WTC11 (cell line): ENCODE data around the gene ZNF555. TPM values are rescaled to one million over a fixed set of nuclear protein-coding genes. Genes with fewer than 3 reads are reported as not detected.

Source experiments
- ATAC-seq: fragments of 200-7000 bp; cut with Tn5 transposase; 2 replicates; pipeline ENCODE4 v1.10.0; 2021; ENCODE audit warnings: mild to moderate bottlenecking, moderate library complexity
- CTCF ChIA-PET: fragments of 300-600 bp; sonication (Branson Sonifier 250); formaldehyde crosslinking; loops from one replicate; lab custom pipeline; 2021; ENCODE audit warnings: antibody characterized with exemption; lab: Charles Lee
- POLR2A ChIA-PET: fragments of 350-600 bp; sonication (Branson Sonifier 250); formaldehyde crosslinking; loops from one replicate; lab custom pipeline; 2021; ENCODE audit warnings: antibody characterized with exemption; lab: Charles Lee
- DNase-seq: peaks from one replicate; pipeline ENCODE4 v3.0.0; 2021; ENCODE audit warnings: low spot score
- H3K27ac Mint-ChIP-seq: 2 replicates; pipeline ENCODE4 v1.8.0; 2021; ENCODE audit warnings: mixed read lengths
- H3K27me3 Mint-ChIP-seq: 2 replicates; pipeline ENCODE4 v1.8.0; 2021; ENCODE audit warnings: low read depth, mild to moderate bottlenecking, moderate library complexity, mixed read lengths
- H3K36me3 Mint-ChIP-seq: 2 replicates; pipeline ENCODE4 v1.8.0; 2021; ENCODE audit warnings: mixed read lengths
- H3K4me1 Mint-ChIP-seq: 2 replicates; pipeline ENCODE4 v1.8.0; 2022; ENCODE audit warnings: mixed read lengths
- H3K4me3 Mint-ChIP-seq: 2 replicates; pipeline ENCODE4 v1.8.0; 2021; ENCODE audit warnings: mild to moderate bottlenecking, moderate library complexity, mixed read lengths
- H3K9me3 Mint-ChIP-seq: 2 replicates; pipeline ENCODE4 v1.8.0; 2021; ENCODE audit warnings: mixed read lengths
- ATF2 ChIP-seq: sonication (generic); formaldehyde crosslinking; IDR thresholded peaks from 2 replicates; pipeline ENCODE4 v1.8.1; 2022; ENCODE audit warnings: low read depth, missing genetic modification reagents, borderline replicate concordance
- ATF6 ChIP-seq: sonication (generic); formaldehyde crosslinking; IDR thresholded peaks from 2 replicates; pipeline ENCODE4 v1.8.1; 2023; ENCODE audit warnings: mild to moderate bottlenecking, missing genetic modification reagents
- JUN ChIP-seq: sonication (generic); formaldehyde crosslinking; IDR thresholded peaks from 2 replicates; pipeline ENCODE4 v1.8.0; 2023; ENCODE audit warnings: mild to moderate bottlenecking, missing genetic modification reagents
- MXD4 ChIP-seq: fragments of 250-450 bp; sonication (Bioruptor Pico); IDR thresholded peaks from 2 replicates; pipeline ENCODE4 v1.8.0; 2021; ENCODE audit warnings: mild to moderate bottlenecking, moderate library complexity, borderline replicate concordance
- NR1H2 ChIP-seq: sonication (generic); formaldehyde crosslinking; IDR thresholded peaks from 2 replicates; pipeline ENCODE4 v1.9.0; 2021; ENCODE audit warnings: mild to moderate bottlenecking, moderate library complexity, missing genetic modification reagents
- OVOL2 ChIP-seq: fragments of 250-450 bp; sonication (Bioruptor Pico); IDR thresholded peaks from 2 replicates; pipeline ENCODE4 v1.9.0; 2021; ENCODE audit warnings: mild to moderate bottlenecking, borderline replicate concordance
- RELA ChIP-seq: sonication (generic); formaldehyde crosslinking; IDR thresholded peaks from 2 replicates; pipeline ENCODE4 v1.8.1; 2022; ENCODE audit warnings: missing genetic modification reagents, mild to moderate bottlenecking, borderline replicate concordance
- STAT6 ChIP-seq: sonication (generic); formaldehyde crosslinking; conservative IDR thresholded peaks from 2 replicates; pipeline ENCODE4 v1.8.1; 2023; ENCODE audit warnings: mild to moderate bottlenecking, low read depth, missing genetic modification reagents, moderate library complexity
- USF2 ChIP-seq: sonication (generic); formaldehyde crosslinking; IDR thresholded peaks from 2 replicates; pipeline ENCODE4 v1.8.1; 2023; ENCODE audit warnings: mild to moderate bottlenecking, missing genetic modification reagents, moderate library complexity
- ZNF138 ChIP-seq: sonication (generic); formaldehyde crosslinking; conservative IDR thresholded peaks from 2 replicates; pipeline ENCODE4 v1.8.1; 2022; ENCODE audit warnings: mild to moderate bottlenecking, moderate library complexity, missing genetic modification reagents
- ZNF263 ChIP-seq: sonication (generic); formaldehyde crosslinking; IDR thresholded peaks from 2 replicates; pipeline ENCODE4 v1.8.1; 2022; ENCODE audit warnings: low read depth, mild to moderate bottlenecking, moderate library complexity, missing genetic modification reagents
- ZNF416 ChIP-seq: fragments of 250-450 bp; sonication (Bioruptor Pico); IDR thresholded peaks from 2 replicates; pipeline ENCODE4 v1.9.0; 2021; ENCODE audit warnings: mild to moderate bottlenecking, inconsistent platforms
- ZNF423 ChIP-seq: fragments of 250-450 bp; sonication (Bioruptor Pico); IDR thresholded peaks from 2 replicates; pipeline ENCODE4 v2.1.2; 2022; ENCODE audit warnings: mild to moderate bottlenecking, moderate library complexity
- total RNA-seq: library from RNA; stranded (reverse); gene quantifications from 3 replicates; pipeline ENCODE4 v1.2.3, GENCODE V29; 2021
- TF ChIP-seq, protein P1 (sequence below): sonication (generic); formaldehyde crosslinking; IDR thresholded peaks from 2 replicates; pipeline ENCODE4 v1.8.0; 2022; ENCODE audit warnings: mild to moderate bottlenecking, missing genetic modification reagents
- TF ChIP-seq, protein P2 (sequence below): fragments of 250-450 bp; sonication (Bioruptor Pico); IDR thresholded peaks from 2 replicates; pipeline ENCODE4 v1.9.0; 2021; ENCODE audit warnings: mild to moderate bottlenecking
- TF ChIP-seq, protein P3 (sequence below): fragments of 250-450 bp; sonication (Bioruptor Pico); IDR thresholded peaks from 2 replicates; pipeline ENCODE4 v1.9.0; 2021; ENCODE audit warnings: moderate library complexity, mild to moderate bottlenecking, inconsistent platforms, borderline replicate concordance
- TF ChIP-seq, protein P4 (sequence below): fragments of 250-450 bp; sonication (Bioruptor Pico); IDR thresholded peaks from 2 replicates; pipeline ENCODE4 v2.1.2; 2022; ENCODE audit warnings: mild to moderate bottlenecking, moderate library complexity

ZNF555 gene
- total RNA-seq, 1 experiment from 2014 or later, result 6.6 TPM

DNA sequence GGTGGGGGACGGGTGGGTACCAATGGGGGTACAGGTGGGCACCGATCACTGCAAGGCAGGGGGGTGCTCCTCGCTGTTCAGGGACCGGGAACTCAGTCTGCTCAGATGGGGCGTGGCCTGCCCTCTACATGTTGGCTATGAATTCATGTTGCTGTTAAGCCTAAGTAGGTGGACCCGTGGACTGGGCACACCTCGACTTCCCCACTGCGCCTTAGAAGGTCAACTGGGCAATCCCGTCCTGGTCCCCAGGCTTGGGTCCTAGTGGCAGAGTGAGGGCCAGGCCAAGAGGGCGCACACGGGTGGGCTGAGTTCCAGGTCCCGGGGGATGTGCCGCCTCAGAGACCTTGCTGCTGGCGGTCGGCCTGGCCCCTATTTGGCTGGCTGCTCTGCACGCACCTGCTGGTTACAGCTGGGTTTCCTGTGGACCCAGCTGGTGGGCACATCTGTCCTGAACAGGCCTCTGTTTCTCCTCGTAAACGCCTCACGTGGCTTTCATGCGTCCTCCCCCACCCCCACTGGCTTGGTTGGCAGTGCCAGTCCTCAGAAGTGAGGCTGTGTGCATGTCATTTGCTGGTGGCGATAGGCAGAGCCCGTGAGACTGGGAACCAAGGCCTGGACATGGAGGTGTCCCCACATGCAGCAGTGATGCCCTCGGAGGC, 35.2 kb upstream of the ZNF555 start (continued):
- TF ChIP-seq, protein P1, sequence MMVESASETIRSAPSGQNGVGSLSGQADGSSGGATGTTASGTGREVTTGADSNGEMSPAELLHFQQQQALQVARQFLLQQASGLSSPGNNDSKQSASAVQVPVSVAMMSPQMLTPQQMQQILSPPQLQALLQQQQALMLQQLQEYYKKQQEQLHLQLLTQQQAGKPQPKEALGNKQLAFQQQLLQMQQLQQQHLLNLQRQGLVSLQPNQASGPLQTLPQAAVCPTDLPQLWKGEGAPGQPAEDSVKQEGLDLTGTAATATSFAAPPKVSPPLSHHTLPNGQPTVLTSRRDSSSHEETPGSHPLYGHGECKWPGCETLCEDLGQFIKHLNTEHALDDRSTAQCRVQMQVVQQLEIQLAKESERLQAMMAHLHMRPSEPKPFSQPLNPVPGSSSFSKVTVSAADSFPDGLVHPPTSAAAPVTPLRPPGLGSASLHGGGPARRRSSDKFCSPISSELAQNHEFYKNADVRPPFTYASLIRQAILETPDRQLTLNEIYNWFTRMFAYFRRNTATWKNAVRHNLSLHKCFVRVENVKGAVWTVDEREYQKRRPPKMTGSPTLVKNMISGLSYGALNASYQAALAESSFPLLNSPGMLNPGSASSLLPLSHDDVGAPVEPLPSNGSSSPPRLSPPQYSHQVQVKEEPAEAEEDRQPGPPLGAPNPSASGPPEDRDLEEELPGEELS (CRISPR knock-in tag), result no peak

GRCh38 chr19:2806736-2807378, 34.4 kb upstream of the ZNF555 start:
- POLR2A ChIA-PET, result no interaction called here
- no peaks in the 10 kb centered on the region for H3K9me3 Mint-ChIP-seq
- no peak for DNase-seq
- H3K27ac Mint-ChIP-seq, result no peak overlapping the region
- CTCF ChIA-PET, result no interaction called here
- H3K4me1 Mint-ChIP-seq, result no peaks in the 10 kb centered on the region
- TF ChIP-seq, protein P2, sequence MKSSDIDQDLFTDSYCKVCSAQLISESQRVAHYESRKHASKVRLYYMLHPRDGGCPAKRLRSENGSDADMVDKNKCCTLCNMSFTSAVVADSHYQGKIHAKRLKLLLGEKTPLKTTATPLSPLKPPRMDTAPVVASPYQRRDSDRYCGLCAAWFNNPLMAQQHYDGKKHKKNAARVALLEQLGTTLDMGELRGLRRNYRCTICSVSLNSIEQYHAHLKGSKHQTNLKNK (CRISPR knock-in tag), result no peak
- TF ChIP-seq MXD4 (CRISPR knock-in tag) (no peak), JUN (CRISPR knock-in tag) (no peak), NR1H2 (CRISPR knock-in tag) (no peak), ATF6 (CRISPR knock-in tag) (no peak), USF2 (CRISPR knock-in tag) (no peak), ZNF138 (no peak), ZNF423 (CRISPR knock-in tag) (no peak), ZNF263 (CRISPR knock-in tag) (no peak), ZNF416 (CRISPR knock-in tag) (no peak), RELA (CRISPR knock-in tag) (no peak)
- TF ChIP-seq, protein P3, sequence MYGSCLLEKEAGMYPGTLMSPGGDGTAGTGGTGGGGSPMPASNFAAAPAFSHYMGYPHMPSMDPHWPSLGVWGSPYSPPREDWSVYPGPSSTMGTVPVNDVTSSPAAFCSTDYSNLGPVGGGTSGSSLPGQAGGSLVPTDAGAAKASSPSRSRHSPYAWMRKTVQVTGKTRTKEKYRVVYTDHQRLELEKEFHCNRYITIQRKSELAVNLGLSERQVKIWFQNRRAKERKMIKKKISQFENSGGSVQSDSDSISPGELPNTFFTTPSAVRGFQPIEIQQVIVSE (CRISPR knock-in tag), result no peak
- no peak overlapping the region for H3K4me3 Mint-ChIP-seq
- no peak for ATAC-seq
- no peaks in the 10 kb centered on the region for H3K27me3 Mint-ChIP-seq
- H3K36me3 Mint-ChIP-seq, result peaks cover 32% of the 10 kb centered on the region

GRCh38 chr19:2807379-2808128, 33.7 kb upstream of the ZNF555 start:
- no peak for ATAC-seq
- Mint-ChIP-seq H3K9me3 (no peaks in the 10 kb centered on the region), H3K4me3 (no peak overlapping the region), H3K27ac (no peak overlapping the region), H3K36me3 (peaks cover 29% of the 10 kb centered on the region), H3K27me3 (no peaks in the 10 kb centered on the region), H3K4me1 (no peaks in the 10 kb centered on the region)
- ChIA-PET POLR2A (no interaction called here), CTCF (no interaction called here)
- DNase-seq, result no peak
- TF ChIP-seq, protein P4, sequence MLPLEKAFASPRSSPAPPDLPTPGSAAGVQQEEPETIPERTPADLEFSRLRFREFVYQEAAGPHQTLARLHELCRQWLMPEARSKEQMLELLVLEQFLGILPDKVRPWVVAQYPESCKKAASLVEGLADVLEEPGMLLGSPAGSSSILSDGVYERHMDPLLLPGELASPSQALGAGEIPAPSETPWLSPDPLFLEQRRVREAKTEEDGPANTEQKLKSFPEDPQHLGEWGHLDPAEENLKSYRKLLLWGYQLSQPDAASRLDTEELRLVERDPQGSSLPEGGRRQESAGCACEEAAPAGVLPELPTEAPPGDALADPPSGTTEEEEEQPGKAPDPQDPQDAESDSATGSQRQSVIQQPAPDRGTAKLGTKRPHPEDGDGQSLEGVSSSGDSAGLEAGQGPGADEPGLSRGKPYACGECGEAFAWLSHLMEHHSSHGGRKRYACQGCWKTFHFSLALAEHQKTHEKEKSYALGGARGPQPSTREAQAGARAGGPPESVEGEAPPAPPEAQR (CRISPR knock-in tag), result no peak
- TF ChIP-seq, protein P2 (CRISPR knock-in tag), result no peak
- TF ChIP-seq OVOL2 (CRISPR knock-in tag), result no peak
- TF ChIP-seq STAT6, result no peak
- TF ChIP-seq ATF2 (CRISPR knock-in tag), result no peak
